ENCODE data around the gene CLTA. TPM values are rescaled to one million over a fixed set of nuclear protein-coding genes. Genes with fewer than 3 reads are reported as not detected.
A peak's percentile ranks its signal among the peaks of the same experiment; 100 is the strongest.

CLTA gene
- polyA plus RNA-seq, 1 of the 3 experiments (the other 2 are of a cell fraction), result 260 TPM

DNA sequence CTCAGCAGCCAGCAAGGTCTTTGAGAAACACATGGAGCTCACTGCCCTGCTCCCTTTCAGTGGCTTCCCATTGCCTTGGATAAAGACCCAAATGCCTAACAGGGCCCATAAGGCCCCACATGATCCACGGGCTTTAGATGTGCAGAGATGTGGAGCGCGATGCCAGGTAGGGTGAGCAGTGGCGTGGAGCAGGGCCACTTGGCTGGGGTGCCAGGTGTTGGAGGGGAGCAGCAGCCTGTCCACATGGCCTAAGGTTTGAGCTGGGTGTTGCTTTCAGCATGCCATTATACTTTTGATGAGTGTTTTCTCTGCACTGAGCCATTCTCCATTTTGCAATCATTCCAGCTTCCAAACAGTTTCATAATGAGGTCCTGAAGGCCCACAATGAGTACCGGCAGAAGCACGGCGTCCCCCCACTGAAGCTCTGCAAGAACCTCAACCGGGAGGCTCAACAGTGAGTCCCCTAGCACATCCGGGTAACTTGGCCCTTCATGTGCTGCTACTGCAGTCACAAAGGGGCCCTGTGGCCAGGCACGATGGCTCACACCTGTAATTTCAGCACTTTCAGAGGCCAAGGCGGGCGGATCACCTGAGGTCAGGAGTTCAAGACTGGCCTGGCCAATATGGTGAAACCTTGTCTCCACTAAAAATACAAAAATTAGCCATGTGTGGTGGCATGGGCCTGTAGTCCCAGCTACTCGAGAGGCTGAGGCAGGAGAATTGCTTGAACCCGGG lies 43.1 kb upstream of the CLTA start:
- WGBS (ENCODE audit: low lambda C conversion rate), result 96% methylated on average over 13 of the region's 14 CpGs
- H3K4me3 ChIP-seq (ENCODE audit: low read depth in 2 of 2, low read length in 1 of 2), result no peak overlapping the region
- no peaks in the 10 kb centered on the region for H3K9me2 ChIP-seq
- peak overlapping the region in 1 of 2 experiments; percentile 98; a peak in 3 of 4 replicates for H3K27ac ChIP-seq (ENCODE audit: low read depth in 2 of 2, low read length in 1 of 2)
- H3K9ac ChIP-seq, result no peak overlapping the region
- DNase-seq, result no peak
- H3F3A ChIP-seq (replicated peaks; ENCODE audit: insufficient read depth), result peaks cover 40% of the 10 kb centered on the region
- ChIA-PET POLR2A (interaction anchor here (2.7 kb wide), 1 partner anchor 18 kb away, joined by 38 read pairs; no protein-coding TSS in a partner anchor), CTCF (interaction anchor here (1.1 to 7.0 kb wide), 4 partner anchors 11 to 45 kb away, joined by 3 to 105 read pairs (median 6); partner anchors contain the start of gene GLIPR2)
- H4K20me1 ChIP-seq (ENCODE audit: insufficient read depth), result no peaks in the 10 kb centered on the region
- H3K27me3 ChIP-seq (ENCODE audit: insufficient read depth), result no peaks in the 10 kb centered on the region
- H3K4me1 ChIP-seq (ENCODE audit: control insufficient read depth in 1 of 2, insufficient read depth in 2 of 2, low read depth in 1 of 2, low read length in 1 of 2), result peaks cover 15 to 41% of the 10 kb centered on the region in 2 experiments; a peak in 3 of 4 replicates
- H3K4me2 ChIP-seq, result 0 out of 2 replicates have a peak overlapping the region, but pooled peaks have one; percentile 74
- peaks cover 2% of the 10 kb centered on the region; the same call in 1 of the 2 replicates for H3K79me2 ChIP-seq (ENCODE audit: insufficient read depth)
- H3K36me3 ChIP-seq (replicated peaks in 1 of 2; ENCODE audit: control insufficient read depth in 1 of 2, insufficient read depth in 2 of 2, low read length in 1 of 2), result peaks cover 0 to 33% of the 10 kb centered on the region in 2 experiments
- H2AFZ ChIP-seq (ENCODE audit: low read depth), result no peak overlapping the region
- H3K9me3 ChIP-seq, result no peaks in the 10 kb centered on the region
- TF ChIP-seq ELF1 (IDR thresholded peaks at IDR 0.05), result no peak
- TF ChIP-seq SIN3A (IDR thresholded peaks at IDR 0.05; ENCODE audit: borderline replicate concordance, low read depth, low read length), result no peak
- TF ChIP-seq CHD2 (IDR thresholded peaks at IDR 0.05; ENCODE audit: low read length, partially characterized antibody), result no peak
- TF ChIP-seq FOXM1 (IDR thresholded peaks at IDR 0.05; ENCODE audit: low read depth), result no peak
- TF ChIP-seq, protein P1, sequence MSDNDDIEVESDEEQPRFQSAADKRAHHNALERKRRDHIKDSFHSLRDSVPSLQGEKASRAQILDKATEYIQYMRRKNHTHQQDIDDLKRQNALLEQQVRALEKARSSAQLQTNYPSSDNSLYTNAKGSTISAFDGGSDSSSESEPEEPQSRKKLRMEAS (IDR thresholded peaks at IDR 0.05; ENCODE audit: low read depth), result no peak
- no peak for TF ChIP-seq NFIC (IDR thresholded peaks at IDR 0.05; ENCODE audit: borderline replicate concordance)
- TF ChIP-seq, protein P2, sequence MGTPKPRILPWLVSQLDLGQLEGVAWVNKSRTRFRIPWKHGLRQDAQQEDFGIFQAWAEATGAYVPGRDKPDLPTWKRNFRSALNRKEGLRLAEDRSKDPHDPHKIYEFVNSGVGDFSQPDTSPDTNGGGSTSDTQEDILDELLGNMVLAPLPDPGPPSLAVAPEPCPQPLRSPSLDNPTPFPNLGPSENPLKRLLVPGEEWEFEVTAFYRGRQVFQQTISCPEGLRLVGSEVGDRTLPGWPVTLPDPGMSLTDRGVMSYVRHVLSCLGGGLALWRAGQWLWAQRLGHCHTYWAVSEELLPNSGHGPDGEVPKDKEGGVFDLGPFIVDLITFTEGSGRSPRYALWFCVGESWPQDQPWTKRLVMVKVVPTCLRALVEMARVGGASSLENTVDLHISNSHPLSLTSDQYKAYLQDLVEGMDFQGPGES (IDR thresholded peaks at IDR 0.05; ENCODE audit: low read depth, low read length), result no peak
- no peak for TF ChIP-seq EP300 (IDR thresholded peaks at IDR 0.05; ENCODE audit: borderline replicate concordance in 1 of 2, low read depth in 1 of 2, low read length in 1 of 2)
- TF ChIP-seq MXI1 (IDR thresholded peaks at IDR 0.05; ENCODE audit: low read depth, low read length), result no peak
- no peak for TF ChIP-seq SMC3 (IDR thresholded peaks at IDR 0.05; ENCODE audit: low read depth, low read length)
- TF ChIP-seq, protein P3, sequence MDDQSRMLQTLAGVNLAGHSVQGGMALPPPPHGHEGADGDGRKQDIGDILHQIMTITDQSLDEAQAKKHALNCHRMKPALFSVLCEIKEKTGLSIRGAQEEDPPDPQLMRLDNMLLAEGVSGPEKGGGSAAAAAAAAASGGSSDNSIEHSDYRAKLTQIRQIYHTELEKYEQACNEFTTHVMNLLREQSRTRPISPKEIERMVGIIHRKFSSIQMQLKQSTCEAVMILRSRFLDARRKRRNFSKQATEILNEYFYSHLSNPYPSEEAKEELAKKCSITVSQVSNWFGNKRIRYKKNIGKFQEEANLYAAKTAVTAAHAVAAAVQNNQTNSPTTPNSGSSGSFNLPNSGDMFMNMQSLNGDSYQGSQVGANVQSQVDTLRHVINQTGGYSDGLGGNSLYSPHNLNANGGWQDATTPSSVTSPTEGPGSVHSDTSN (IDR thresholded peaks at IDR 0.05), result no peak
- TF ChIP-seq TEAD4 (IDR thresholded peaks at IDR 0.05; ENCODE audit: borderline replicate concordance, insufficient read depth), result no peak
- TF ChIP-seq RCOR1 (IDR thresholded peaks at IDR 0.05; ENCODE audit: low read length), result no peak
- no peak for TF ChIP-seq GATA2 (CRISPR knock-in tag; IDR thresholded peaks at IDR 0.05)

Measured in SK-N-SH (cell line).